OCI-LY1 (cell line): ENCODE results near the gene NRIP1.

Source experiments
- H2AFZ ChIP-seq: fragments of 200-600 bp; sonication (generic), shearing (Covaris generic); 2 replicates; pipeline ENCODE4 v1.6.0; 2014; ENCODE audit warnings: antibody characterized with exemption, mild to moderate bottlenecking, low read length
- H3F3A ChIP-seq: fragments of 200-600 bp; sonication (generic), shearing (Covaris generic); 2 replicates; pipeline ENCODE4 v1.6.0; 2014; ENCODE audit warnings: mild to moderate bottlenecking, antibody characterized with exemption, low read length, moderate library complexity; ENCODE audit not compliant: insufficient read depth
- H3K27ac ChIP-seq: fragments of 200-600 bp; sonication (generic); 2 replicates; pipeline ENCODE4 v1.5.1; 2014; ENCODE audit warnings: low read length, mixed run types, mild to moderate bottlenecking, low read depth; ENCODE audit not compliant: poor library complexity, severe bottlenecking
- H3K27me3 ChIP-seq: fragments of 200-600 bp; sonication (generic); 2 replicates; pipeline ENCODE4 v1.6.0; 2014; ENCODE audit warnings: antibody characterized with exemption, mild to moderate bottlenecking, low read length, moderate library complexity; ENCODE audit not compliant: insufficient read depth
- H3K36me3 ChIP-seq: fragments of 200-600 bp; sonication (generic); 2 replicates; pipeline ENCODE4 v1.6.1; 2014; ENCODE audit warnings: mild to moderate bottlenecking, antibody characterized with exemption, low read length, moderate library complexity, mixed read lengths; ENCODE audit not compliant: insufficient read depth
- H3K4me1 ChIP-seq: fragments of 200-600 bp; sonication (generic); 2 replicates; pipeline ENCODE4 v1.5.1; 2014; ENCODE audit warnings: mild to moderate bottlenecking, low read length, moderate library complexity; ENCODE audit not compliant: insufficient read depth, severe bottlenecking
- H3K4me2 ChIP-seq: fragments of 200-600 bp; sonication (generic), shearing (Covaris generic); 2 replicates; pipeline ENCODE4 v1.6.1; 2014; ENCODE audit warnings: low read length
- H3K4me3 ChIP-seq: fragments of 200-600 bp; sonication (generic); 2 replicates; pipeline ENCODE4 v1.5.1; 2014; ENCODE audit warnings: low read length, low read depth, mild to moderate bottlenecking, mixed read lengths; ENCODE audit not compliant: poor library complexity, severe bottlenecking
- H3K79me2 ChIP-seq: fragments of 200-600 bp; shearing (Covaris generic); 2 replicates; pipeline ENCODE4 v1.6.1; 2016; ENCODE audit warnings: mixed run types, low read length, mixed read lengths; ENCODE audit not compliant: insufficient read depth
- H3K9ac ChIP-seq: fragments of 200-600 bp; sonication (generic), shearing (Covaris generic); 2 replicates; pipeline ENCODE4 v1.6.1; 2014; ENCODE audit warnings: mild to moderate bottlenecking, low read length, mixed read lengths
- H3K9me2 ChIP-seq: fragments of 200-600 bp; sonication (generic), shearing (Covaris generic); 2 replicates; pipeline ENCODE4 v1.6.1; 2014; ENCODE audit warnings: low read depth, mild to moderate bottlenecking, low read length, mixed read lengths
- H3K9me3 ChIP-seq: fragments of 200-600 bp; shearing (Covaris generic); 2 replicates; pipeline ENCODE4 v1.6.1; 2014; ENCODE audit warnings: low read length, mixed read lengths
- H4K20me1 ChIP-seq: fragments of 200-600 bp; sonication (generic), shearing (Covaris generic); 2 replicates; pipeline ENCODE4 v1.6.0; 2016; ENCODE audit warnings: mild to moderate bottlenecking, low read length; ENCODE audit not compliant: insufficient read depth
- EZH2 ChIP-seq: fragments of 200-600 bp; sonication (generic), shearing (Covaris generic); IDR thresholded peaks from 2 replicates; pipeline ENCODE4 v1.8.0; 2017; ENCODE audit warnings: borderline replicate concordance, mixed run types, mild to moderate bottlenecking, antibody characterized with exemption, low read length, moderate library complexity, mixed read lengths
- TF ChIP-seq, protein P1 (sequence below): fragments of 200-600 bp; sonication (generic), shearing (Covaris generic); IDR thresholded peaks from 2 replicates; pipeline ENCODE4 v1.5.1; 2017; ENCODE audit warnings: mild to moderate bottlenecking, antibody characterized with exemption, low read length, moderate library complexity, mixed read lengths

NRIP1 gene

DNA sequence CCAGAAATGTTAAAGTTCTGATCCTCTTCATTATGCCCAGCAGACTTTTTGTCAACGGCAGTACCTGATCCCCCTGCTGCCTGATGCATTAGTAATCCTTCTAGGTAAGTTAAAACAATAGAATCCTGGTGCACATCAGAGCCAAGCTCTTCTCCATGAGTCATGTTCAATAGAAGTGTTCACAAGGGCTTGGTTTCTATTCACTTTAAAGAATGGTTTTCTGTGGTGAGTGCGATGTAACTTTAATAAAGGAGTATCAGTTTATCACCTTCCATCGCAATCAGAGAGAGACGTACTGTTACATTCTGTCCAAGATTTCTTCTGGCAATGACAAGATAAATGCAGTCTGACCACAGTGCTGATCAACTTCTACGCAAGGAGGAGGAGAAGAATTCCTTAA is 96.8 kb downstream of the NRIP1 start:
- TF ChIP-seq, protein P1, sequence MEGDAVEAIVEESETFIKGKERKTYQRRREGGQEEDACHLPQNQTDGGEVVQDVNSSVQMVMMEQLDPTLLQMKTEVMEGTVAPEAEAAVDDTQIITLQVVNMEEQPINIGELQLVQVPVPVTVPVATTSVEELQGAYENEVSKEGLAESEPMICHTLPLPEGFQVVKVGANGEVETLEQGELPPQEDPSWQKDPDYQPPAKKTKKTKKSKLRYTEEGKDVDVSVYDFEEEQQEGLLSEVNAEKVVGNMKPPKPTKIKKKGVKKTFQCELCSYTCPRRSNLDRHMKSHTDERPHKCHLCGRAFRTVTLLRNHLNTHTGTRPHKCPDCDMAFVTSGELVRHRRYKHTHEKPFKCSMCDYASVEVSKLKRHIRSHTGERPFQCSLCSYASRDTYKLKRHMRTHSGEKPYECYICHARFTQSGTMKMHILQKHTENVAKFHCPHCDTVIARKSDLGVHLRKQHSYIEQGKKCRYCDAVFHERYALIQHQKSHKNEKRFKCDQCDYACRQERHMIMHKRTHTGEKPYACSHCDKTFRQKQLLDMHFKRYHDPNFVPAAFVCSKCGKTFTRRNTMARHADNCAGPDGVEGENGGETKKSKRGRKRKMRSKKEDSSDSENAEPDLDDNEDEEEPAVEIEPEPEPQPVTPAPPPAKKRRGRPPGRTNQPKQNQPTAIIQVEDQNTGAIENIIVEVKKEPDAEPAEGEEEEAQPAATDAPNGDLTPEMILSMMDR, result no peak
- TF ChIP-seq EZH2, result no peak
- no peak overlapping the region for H3K4me2 ChIP-seq
- no peaks in the 10 kb centered on the region for H4K20me1 ChIP-seq
- no peak overlapping the region for H3K27ac ChIP-seq
- no peak overlapping the region for H3K9ac ChIP-seq
- H3K4me3 ChIP-seq, result no peak overlapping the region
- H3K27me3 ChIP-seq, result no peaks in the 10 kb centered on the region
- no peaks in the 10 kb centered on the region for H3K36me3 ChIP-seq
- H3K79me2 ChIP-seq, result no peaks in the 10 kb centered on the region
- no peaks in the 10 kb centered on the region for H3K9me2 ChIP-seq
- H3K4me1 ChIP-seq, result no peaks in the 10 kb centered on the region
- no peak overlapping the region for H2AFZ ChIP-seq
- H3F3A ChIP-seq, result no peaks in the 10 kb centered on the region
- H3K9me3 ChIP-seq, result no peaks in the 10 kb centered on the region

DNA sequence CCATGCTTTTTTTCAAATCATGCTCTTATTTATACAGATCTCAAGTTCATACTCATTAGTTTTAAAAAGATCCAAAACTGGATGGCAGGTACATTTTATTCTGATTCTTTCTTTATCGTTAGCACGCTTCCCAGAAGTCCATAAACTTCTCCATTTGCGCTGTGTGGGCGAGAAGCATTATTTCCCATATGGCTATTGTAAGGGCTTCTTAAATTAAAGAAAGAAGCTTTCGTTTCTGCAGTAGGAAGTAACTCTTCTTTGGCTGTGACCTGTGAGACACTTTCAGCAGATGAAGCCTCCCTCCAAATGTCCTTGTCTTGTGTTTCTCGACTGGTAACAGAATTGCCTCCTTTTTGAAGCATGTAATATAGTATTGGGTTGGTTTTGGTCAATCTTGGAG is 100.2 kb downstream of the NRIP1 start:
- no peaks in the 10 kb centered on the region for H3K79me2 ChIP-seq

DNA sequence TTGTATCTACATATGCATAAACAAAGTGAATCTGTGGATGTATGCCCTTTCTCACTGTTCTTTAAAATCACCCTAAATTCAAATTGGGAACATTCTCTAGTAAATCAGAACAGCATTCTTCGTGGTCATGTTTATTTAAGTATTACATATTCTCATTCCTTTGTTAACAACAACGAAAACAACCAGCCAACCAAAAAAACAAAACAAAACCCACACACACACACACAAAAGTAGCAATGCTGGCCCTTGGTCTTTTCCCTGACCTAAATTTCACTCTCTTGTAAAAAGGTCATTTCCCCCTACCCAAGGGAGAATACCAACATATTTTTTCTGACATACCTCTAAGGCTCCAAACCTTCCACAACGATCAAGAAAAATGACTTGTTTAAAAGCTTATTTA is 102.6 kb downstream of the NRIP1 start:
- Histone ChIP-seq H2AFZ (no peak overlapping the region), H3K9ac (no peak overlapping the region), H3K9me3 (no peaks in the 10 kb centered on the region), H3K27me3 (no peaks in the 10 kb centered on the region), H3K27ac (no peak overlapping the region), H3K4me3 (no peak overlapping the region), H3K79me2 (no peaks in the 10 kb centered on the region), H4K20me1 (no peaks in the 10 kb centered on the region), H3K9me2 (no peaks in the 10 kb centered on the region), H3K36me3 (no peaks in the 10 kb centered on the region), H3F3A (no peaks in the 10 kb centered on the region), H3K4me1 (no peaks in the 10 kb centered on the region), H3K4me2 (no peak overlapping the region)
- TF ChIP-seq EZH2, result no peak
- TF ChIP-seq, protein P1, result no peak

More for the DNA sequence above, 100.2 kb downstream of the NRIP1 start:
- no peak overlapping the region for H3K27ac ChIP-seq
- no peaks in the 10 kb centered on the region for H4K20me1 ChIP-seq
- H3K9me2 ChIP-seq, result no peaks in the 10 kb centered on the region
- H3F3A ChIP-seq, result no peaks in the 10 kb centered on the region
- H3K27me3 ChIP-seq, result no peaks in the 10 kb centered on the region
- no peaks in the 10 kb centered on the region for H3K9me3 ChIP-seq
- H3K9ac ChIP-seq, result no peak overlapping the region
- H3K4me2 ChIP-seq, result no peak overlapping the region
- H3K36me3 ChIP-seq, result no peaks in the 10 kb centered on the region
- no peak overlapping the region for H2AFZ ChIP-seq
- H3K4me3 ChIP-seq, result no peak overlapping the region
- no peak for TF ChIP-seq EZH2
- TF ChIP-seq, protein P1, result no peak
- no peaks in the 10 kb centered on the region for H3K4me1 ChIP-seq
